Neural progenitor cell (in vitro differentiated cells): ENCODE data around the gene PARP14. TPM values are rescaled to one million over a fixed set of nuclear protein-coding genes. Genes with fewer than 3 reads are reported as not detected.
"Not testable (repeated sequence)": the region's sequence is repeated elsewhere in the genome, so short reads cannot be mapped to it uniquely, and the experiment has no call there.

Source experiments
- DNase-seq: peaks from one replicate; pipeline ENCODE4 v3.0.0-alpha.2; 2016; ENCODE audit warnings: low spot score
- H2AFZ ChIP-seq: fragments of 200-600 bp; sonication (generic); replicated peaks from 2 replicates; pipeline ENCODE4 v1.6.1; 2016; ENCODE audit warnings: antibody characterized with exemption
- H3F3A ChIP-seq: fragments of 200-600 bp; sonication (generic); 2 replicates; pipeline ENCODE4 v1.6.1; 2016; ENCODE audit warnings: antibody characterized with exemption, low read depth
- H3K27ac ChIP-seq: fragments of 200-600 bp; sonication (generic); 2 replicates; pipeline ENCODE4 v1.5.1; 2016; ENCODE audit warnings: mild to moderate bottlenecking
- H3K27me3 ChIP-seq: fragments of 200-600 bp; sonication (generic); 2 replicates; pipeline ENCODE4 v1.6.1; 2016; ENCODE audit warnings: mild to moderate bottlenecking, moderate library complexity
- H3K36me3 ChIP-seq: fragments of 200-600 bp; sonication (generic); 2 replicates; pipeline ENCODE4 v1.5.1; 2016
- H3K4me1 ChIP-seq: fragments of 200-600 bp; sonication (generic); 2 replicates; pipeline ENCODE4 v1.6.1; 2016; ENCODE audit warnings: mixed run types
- H3K4me2 ChIP-seq: fragments of 200-600 bp; sonication (generic); 2 replicates; pipeline ENCODE4 v1.6.1; 2016
- H3K4me3 ChIP-seq: fragments of 200-600 bp; sonication (generic); 2 replicates; pipeline ENCODE4 v1.5.1; 2016
- H3K79me2 ChIP-seq: fragments of 200-600 bp; sonication (generic); 2 replicates; pipeline ENCODE4 v1.6.1; 2016; ENCODE audit warnings: low read depth
- H3K9ac ChIP-seq: fragments of 200-600 bp; sonication (generic); 2 replicates; pipeline ENCODE4 v1.6.1; 2016
- H3K9me3 ChIP-seq: fragments of 200-600 bp; sonication (generic); 2 replicates; pipeline ENCODE4 v1.5.1; 2016; ENCODE audit warnings: low read depth
- H4K20me1 ChIP-seq: fragments of 200-600 bp; sonication (generic); 2 replicates; pipeline ENCODE4 v1.6.1; 2016; ENCODE audit warnings: low read depth
- H3K27ac Mint-ChIP-seq: 3 replicates; pipeline ENCODE4 v1.8.0; 2021; ENCODE audit warnings: mixed read lengths
- H3K27me3 Mint-ChIP-seq: 2 replicates; pipeline ENCODE4 v1.8.0; 2022; ENCODE audit warnings: low read depth, mild to moderate bottlenecking, inconsistent platforms, moderate library complexity, mixed read lengths; ENCODE audit not compliant: insufficient read depth
- H3K36me3 Mint-ChIP-seq: 3 replicates; pipeline ENCODE4 v1.8.0; 2021; ENCODE audit warnings: mixed read lengths
- H3K4me1 Mint-ChIP-seq: 3 replicates; pipeline ENCODE4 v1.8.0; 2021; ENCODE audit warnings: mixed read lengths
- H3K4me3 Mint-ChIP-seq: 3 replicates; pipeline ENCODE4 v1.8.0; 2021; ENCODE audit warnings: mild to moderate bottlenecking, moderate library complexity, mixed read lengths
- H3K9me3 Mint-ChIP-seq: 3 replicates; pipeline ENCODE4 v1.8.0; 2020; ENCODE audit warnings: mixed read lengths
- CTCF ChIP-seq: fragments of 200-600 bp; sonication (generic); IDR thresholded peaks from 2 replicates; pipeline ENCODE4 v1.5.1; 2017; ENCODE audit warnings: antibody characterized with exemption, mild to moderate bottlenecking
- EZH2 ChIP-seq: fragments of 200-600 bp; sonication (generic); IDR thresholded peaks from 2 replicates; pipeline ENCODE4 v1.6.1; 2017; ENCODE audit warnings: antibody characterized with exemption, mild to moderate bottlenecking, moderate library complexity
- EZH2phosphoT487 ChIP-seq: fragments of 200-600 bp; sonication (generic); IDR thresholded peaks from 2 replicates; pipeline ENCODE4 v1.6.1; 2017; ENCODE audit warnings: antibody characterized with exemption
- total RNA-seq: library from RNA; depleted of rRNA; stranded (reverse); fragments of >200 nt; gene quantifications from 2 replicates; pipeline ENCODE4 v1.2.3, GENCODE V29; 2015; ENCODE audit warnings: low replicate concordance

The PARP14 gene
- total RNA-seq, 1 donor from 2014 or later = 6.1 TPM

GRCh38 chr3:122745369-122746021 is 64.9 kb downstream of the PARP14 start:
- Histone ChIP-seq H3K27ac (no peak overlapping the region), H3K4me2 (no peak overlapping the region), H3K9ac (no peak overlapping the region), H3K36me3 (peaks cover 5% of the 10 kb centered on the region), H3K9me3 (peaks cover 6% of the 10 kb centered on the region), H3F3A (peaks cover 2% of the 10 kb centered on the region), H3K27me3 (no peaks in the 10 kb centered on the region), H2AFZ (no peak overlapping the region), H3K79me2 (no peaks in the 10 kb centered on the region), H3K4me1 (no peaks in the 10 kb centered on the region), H4K20me1 (no peaks in the 10 kb centered on the region), H3K4me3 (no peak overlapping the region)
- no peaks in the 10 kb centered on the region for H3K27me3 Mint-ChIP-seq
- H3K36me3 Mint-ChIP-seq = peaks cover 29% of the 10 kb centered on the region
- peaks cover 11% of the 10 kb centered on the region for H3K9me3 Mint-ChIP-seq
- no peak for DNase-seq
- H3K4me1 Mint-ChIP-seq = no peaks in the 10 kb centered on the region
- no peak overlapping the region for H3K27ac Mint-ChIP-seq
- TF ChIP-seq CTCF = no peak
- TF ChIP-seq EZH2 = no peak
- TF ChIP-seq EZH2phosphoT487 = no peak
- H3K4me3 Mint-ChIP-seq = no peak overlapping the region

DNA sequence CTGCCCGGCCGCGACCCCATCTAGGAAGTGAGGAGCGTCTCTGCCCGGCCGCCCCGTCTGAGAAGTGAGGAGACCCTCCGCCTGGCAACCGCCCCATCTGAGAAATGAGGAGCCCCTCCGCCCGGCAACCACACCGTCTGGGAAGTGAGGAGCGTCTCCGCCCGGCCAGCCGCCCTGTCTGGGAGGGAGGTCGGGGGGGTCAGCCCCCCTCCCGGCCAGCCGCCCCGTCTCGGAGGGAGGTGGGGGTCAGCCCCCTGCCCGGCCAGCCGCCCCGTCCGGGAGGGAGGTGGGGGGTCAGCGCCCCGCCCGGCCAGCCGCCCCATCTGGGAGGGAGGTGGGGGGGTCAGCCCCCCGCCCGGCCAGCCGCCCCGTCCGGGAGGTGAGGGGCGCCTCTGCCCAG is 66.7 kb downstream of the PARP14 start:
- H3K4me3 ChIP-seq, H3F3A ChIP-seq, DNase-seq, H3K4me3 Mint-ChIP-seq, H4K20me1 ChIP-seq, H3K4me1 ChIP-seq, H2AFZ ChIP-seq, H3K4me2 ChIP-seq, H3K4me1 Mint-ChIP-seq, H3K27ac ChIP-seq, H3K79me2 ChIP-seq, H3K36me3 ChIP-seq, H3K9me3 ChIP-seq, H3K27ac Mint-ChIP-seq, H3K27me3 Mint-ChIP-seq, H3K9ac ChIP-seq, H3K27me3 ChIP-seq: not testable (repeated sequence)
- peaks cover 11% of the 10 kb centered on the region for H3K9me3 Mint-ChIP-seq
- peaks cover 25% of the 10 kb centered on the region for H3K36me3 Mint-ChIP-seq

DNA sequence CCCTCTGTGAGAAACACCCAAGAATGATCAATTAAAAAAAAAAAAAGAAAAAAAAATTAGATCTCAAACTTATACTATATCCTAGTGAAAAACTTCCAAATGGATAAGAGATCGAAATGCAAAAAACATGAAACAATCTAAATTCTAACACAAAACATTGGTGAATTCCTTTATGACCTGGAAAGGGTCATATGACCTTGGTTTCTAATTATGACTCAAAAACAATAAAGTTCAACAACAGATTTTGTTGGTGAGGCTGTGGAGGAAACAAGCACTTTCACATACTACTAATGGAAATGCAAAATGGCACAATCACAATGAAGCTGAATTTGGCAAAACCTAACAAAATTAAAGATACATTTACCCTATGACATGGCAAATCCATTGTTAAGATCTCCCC is 67.7 kb downstream of the PARP14 start:
- DNase-seq = no peak
- H3K27ac ChIP-seq = no peak overlapping the region
- H3K9me3 Mint-ChIP-seq = peaks cover 11% of the 10 kb centered on the region
- H3K4me1 Mint-ChIP-seq = no peaks in the 10 kb centered on the region
- H3K4me3 ChIP-seq = no peak overlapping the region
- no peaks in the 10 kb centered on the region for H3F3A ChIP-seq
- H3K79me2 ChIP-seq = no peaks in the 10 kb centered on the region
- peaks cover 6% of the 10 kb centered on the region for H3K9me3 ChIP-seq
- H4K20me1 ChIP-seq = no peaks in the 10 kb centered on the region
- H3K4me3 Mint-ChIP-seq = no peak overlapping the region
- peaks cover 17% of the 10 kb centered on the region for H3K36me3 Mint-ChIP-seq
- H3K9ac ChIP-seq = no peak overlapping the region
- H3K36me3 ChIP-seq = peaks cover 5% of the 10 kb centered on the region
- H3K27me3 Mint-ChIP-seq = no peaks in the 10 kb centered on the region
- H3K27ac Mint-ChIP-seq = no peak overlapping the region
- H3K4me1 ChIP-seq = no peaks in the 10 kb centered on the region
- no peak overlapping the region for H3K4me2 ChIP-seq
- H3K27me3 ChIP-seq = no peaks in the 10 kb centered on the region
- H2AFZ ChIP-seq = no peak overlapping the region
- TF ChIP-seq EZH2 = no peak

GRCh38 chr3:122754929-122755328 is 74.3 kb downstream of the PARP14 start:
- H3K36me3 ChIP-seq = peaks cover 4% of the 10 kb centered on the region
- H3K27ac ChIP-seq = no peak overlapping the region
- H3K9me3 ChIP-seq = no peaks in the 10 kb centered on the region
- no peak overlapping the region for H3K4me3 ChIP-seq
- no peaks in the 10 kb centered on the region for H3K27me3 ChIP-seq
- TF ChIP-seq EZH2phosphoT487 (no peak), CTCF (peak; percentile 84), EZH2 (no peak)
- Mint-ChIP-seq H3K27ac (no peak overlapping the region), H3K4me3 (no peak overlapping the region), H3K36me3 (peaks cover 3% of the 10 kb centered on the region), H3K4me1 (no peaks in the 10 kb centered on the region), H3K27me3 (peaks cover 2% of the 10 kb centered on the region), H3K9me3 (no peaks in the 10 kb centered on the region)
- H3K79me2 ChIP-seq = no peaks in the 10 kb centered on the region
- H3K9ac ChIP-seq = no peak overlapping the region
- no peaks in the 10 kb centered on the region for H4K20me1 ChIP-seq
- H2AFZ ChIP-seq = no peak overlapping the region
- H3F3A ChIP-seq = no peaks in the 10 kb centered on the region
- no peaks in the 10 kb centered on the region for H3K4me1 ChIP-seq
- H3K4me2 ChIP-seq = no peak overlapping the region
- DNase-seq = peak; percentile 54
